DMS79 treated with DMSO at 0.1 percent for 48 hours (cell line): Measurements from ENCODE around the gene H2AZ2.
A peak's percentile ranks its signal among the peaks of the same experiment; 100 is the strongest.
"Not testable (repeated sequence)": the region's sequence is repeated elsewhere in the genome, so short reads cannot be mapped to it uniquely, and the experiment has no call there.

Experiments used
- DNase-seq: peaks from one replicate; lab custom pipeline; 2025; lab: John Stamatoyannopoulos, UW

Gene H2AZ2

DNA sequence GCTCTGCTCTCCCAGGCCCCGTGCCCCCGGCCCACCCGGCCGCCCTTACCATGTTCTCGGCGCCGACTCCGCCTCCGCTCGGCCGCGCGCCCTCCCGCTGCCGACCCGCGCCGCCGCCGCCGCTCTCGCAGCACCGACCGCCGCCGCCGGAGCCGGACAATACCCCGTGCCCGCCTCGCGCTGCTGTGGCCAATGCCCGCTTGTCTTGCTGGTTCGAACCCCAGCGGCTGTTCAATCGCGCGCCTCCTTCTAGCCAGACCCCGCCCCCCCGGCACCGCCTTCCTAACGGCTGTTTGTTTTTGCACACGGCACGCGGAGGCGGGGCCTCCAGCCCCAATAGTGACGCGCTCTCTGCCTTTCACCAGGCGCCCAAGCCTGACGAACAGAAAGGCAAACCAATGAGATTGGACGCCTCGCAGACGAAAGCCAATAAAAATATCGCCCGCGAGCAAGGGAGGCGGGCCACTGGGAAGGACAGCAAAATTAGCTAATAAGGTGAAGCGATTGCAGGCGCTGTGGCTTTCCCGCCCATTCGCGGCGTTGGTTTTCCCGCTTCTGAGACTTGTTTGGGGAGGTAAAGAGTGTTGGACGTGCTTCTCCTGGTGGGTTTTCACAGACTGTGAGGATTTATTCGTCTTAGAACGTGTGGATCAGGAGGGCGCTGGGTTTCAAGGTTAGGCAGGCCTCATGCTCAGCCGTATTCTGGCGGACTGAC lies at the start of gene H2AZ2:
Gene H2AZ2 (minus strand): TSS at position 168 of the 715 bp plus-strand sequence. CDS start 116 bp downstream, at position 52.
- DNase-seq, result peak; percentile 100

DNA sequence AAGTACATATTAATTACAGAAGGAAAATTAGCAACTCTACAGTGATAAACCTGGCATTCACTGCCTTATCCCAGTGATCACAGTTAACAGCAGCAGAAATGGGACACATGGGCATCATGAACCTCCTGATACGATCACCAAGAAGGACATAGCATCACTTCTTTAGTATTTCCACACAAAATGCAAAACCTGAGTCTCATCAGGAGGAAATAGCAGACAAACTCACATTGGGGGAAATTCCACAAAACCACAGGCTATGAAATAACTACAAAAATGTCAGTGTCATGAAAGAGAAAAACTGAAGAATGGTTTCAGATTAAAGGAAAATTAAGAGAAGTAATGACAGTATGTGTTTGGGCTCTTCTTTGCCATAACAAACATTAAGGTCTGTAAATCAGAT lies 49.4 kb upstream of the H2AZ2 start:
- no peak for DNase-seq

DNA sequence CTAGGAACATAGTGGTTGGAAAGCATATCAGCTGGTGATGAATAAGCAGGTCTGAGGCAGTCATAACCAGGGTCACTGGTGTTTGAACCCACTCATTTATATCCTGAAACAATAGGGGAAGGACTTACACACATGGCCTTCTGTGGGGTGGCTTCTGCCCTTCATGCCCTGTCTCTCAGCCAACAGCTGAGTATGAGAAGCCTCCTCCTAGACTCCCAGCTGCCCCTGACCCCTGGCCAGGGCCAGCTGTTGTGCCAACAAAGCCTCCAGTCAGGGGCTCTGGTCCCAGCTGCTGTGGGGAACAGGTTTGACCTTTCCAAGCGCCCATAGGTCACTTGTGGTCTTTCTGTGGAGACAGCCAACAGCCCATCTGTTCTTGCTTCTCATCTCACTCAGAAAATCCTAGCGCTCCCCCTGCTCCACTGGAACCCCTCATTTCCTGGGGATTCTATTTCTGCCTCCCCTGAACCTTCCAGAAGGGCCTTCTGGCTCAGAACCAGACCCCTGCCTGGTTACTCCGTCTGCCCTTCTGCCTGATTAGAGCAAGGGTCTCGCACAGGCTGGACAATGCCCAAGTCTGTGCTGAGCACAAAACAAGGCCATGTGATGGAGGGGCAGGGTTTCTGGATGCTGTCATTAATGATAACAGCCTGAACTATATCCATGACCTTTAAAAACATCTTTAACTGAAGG lies 47.1 kb upstream of the H2AZ2 start:
- no peak for DNase-seq

DNA sequence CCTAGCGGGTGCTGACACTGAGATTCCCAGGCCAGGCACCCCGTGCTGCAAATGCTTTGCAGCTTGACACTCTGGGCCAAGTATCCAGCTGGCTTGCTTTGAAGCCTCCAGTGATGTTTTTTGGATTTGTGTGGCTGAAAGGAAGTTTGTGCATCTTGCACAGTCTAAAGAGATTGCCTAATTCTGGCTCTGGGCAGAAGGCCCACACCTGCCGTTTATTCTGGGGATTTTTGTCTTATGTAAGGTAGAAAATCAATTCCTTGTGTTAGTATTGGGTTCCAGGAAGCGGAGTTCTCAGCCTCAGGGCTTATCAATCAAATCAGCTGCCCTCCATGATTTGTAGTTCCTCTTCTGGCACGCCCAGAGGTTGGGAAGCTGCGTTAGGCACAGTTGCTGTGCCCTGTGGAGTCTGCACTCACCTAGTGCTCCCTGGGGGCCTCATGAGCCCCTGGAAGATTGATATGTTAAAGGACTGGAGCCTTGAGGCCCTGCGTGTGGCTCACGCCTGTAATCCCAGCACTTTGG lies 45.9 kb upstream of the H2AZ2 start:
- no peak for DNase-seq

DNA sequence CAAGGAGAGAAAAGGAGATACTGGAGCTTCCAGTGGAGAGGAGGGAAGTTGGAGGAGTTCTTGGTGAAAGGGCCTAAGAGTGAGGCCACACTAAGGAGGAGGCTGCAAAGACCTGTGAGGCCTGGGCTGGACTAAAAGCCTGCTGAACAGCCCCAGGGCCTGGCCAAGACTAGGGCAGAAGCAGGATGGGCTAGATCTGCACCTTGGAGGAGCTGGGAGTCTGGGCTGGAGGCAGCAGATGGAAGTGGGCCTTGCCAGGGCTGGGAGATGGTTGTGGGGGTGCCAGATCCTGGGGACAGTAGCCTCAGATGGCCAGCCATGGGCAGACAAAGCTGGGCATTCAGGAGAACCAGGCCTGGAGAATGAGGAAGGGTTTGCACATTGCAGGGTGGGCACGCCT lies 43.9 kb upstream of the H2AZ2 start:
- no peak for DNase-seq

DNA sequence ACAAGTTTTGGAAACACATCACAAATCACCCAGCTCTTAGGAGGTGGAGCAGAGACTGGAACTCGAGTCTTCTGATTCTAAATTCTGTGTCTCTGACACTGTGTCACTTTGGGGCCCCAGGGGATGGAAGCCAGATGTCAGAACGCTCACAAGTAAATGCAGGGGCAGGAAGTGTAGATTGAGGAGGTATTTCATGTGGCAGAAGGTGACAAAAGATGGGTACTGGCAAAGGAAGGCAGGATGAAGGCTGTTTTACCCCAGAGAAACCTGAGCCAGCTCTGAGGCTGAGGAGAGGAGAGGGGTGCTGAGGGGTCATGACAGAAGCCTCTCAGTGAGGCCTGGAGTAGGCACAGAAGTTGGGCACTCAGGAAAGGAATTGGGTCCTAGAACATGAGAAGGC lies 43.5 kb upstream of the H2AZ2 start:
- DNase-seq, result no peak

DNA sequence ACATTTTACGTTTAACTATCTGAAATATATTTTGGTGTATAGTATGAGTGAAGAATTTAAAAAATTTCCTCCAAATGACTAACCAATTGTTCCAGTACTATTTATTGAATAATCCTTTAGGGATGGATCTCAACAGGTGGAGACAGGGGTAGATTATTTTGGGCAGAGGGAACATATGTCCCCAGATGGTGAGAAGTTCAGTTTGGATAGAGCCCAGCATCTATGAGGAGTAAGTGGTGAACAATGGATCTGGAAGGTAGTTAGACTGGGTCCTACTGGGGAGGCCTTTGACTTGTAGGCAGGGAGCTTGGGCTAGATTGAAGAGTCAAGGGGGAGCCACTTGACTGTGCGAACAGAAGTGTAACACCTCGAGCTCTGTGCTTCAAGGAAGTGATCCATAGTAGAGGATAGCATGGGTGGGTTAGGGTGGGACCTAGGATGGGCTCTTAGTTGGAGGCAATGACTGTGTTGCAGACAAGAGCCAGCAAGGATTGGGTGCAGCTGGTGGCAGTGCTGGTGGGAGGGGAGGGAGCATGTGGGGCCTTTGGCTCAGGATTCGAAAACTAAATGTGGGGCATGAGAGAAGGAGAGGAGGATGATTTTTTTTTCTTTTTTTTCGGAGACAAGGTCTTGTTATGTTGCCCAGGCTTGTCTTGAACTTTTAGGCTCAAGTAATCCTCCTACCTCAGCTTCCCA lies 41.3 kb upstream of the H2AZ2 start:
- no peak for DNase-seq

DNA sequence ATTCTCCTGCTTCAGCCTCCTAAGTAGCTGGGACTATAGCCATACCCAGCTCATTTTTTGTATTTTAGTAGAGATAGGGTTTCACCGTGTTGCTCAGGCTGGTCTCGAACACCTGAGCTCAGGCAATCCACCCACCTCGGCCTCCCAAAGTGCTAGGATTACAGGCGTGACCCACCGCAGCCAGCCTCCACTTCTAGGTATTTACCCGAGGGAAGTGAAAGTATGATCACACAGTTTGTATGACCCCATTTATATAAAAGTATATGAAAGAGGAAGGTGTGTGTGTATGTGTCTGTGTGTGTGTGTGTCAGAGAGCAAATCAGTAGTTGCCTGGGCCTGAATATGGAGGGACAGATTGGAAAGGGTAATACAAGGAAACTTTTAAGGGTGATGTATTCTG lies 39.4 kb upstream of the H2AZ2 start:
- no peak for DNase-seq

DNA sequence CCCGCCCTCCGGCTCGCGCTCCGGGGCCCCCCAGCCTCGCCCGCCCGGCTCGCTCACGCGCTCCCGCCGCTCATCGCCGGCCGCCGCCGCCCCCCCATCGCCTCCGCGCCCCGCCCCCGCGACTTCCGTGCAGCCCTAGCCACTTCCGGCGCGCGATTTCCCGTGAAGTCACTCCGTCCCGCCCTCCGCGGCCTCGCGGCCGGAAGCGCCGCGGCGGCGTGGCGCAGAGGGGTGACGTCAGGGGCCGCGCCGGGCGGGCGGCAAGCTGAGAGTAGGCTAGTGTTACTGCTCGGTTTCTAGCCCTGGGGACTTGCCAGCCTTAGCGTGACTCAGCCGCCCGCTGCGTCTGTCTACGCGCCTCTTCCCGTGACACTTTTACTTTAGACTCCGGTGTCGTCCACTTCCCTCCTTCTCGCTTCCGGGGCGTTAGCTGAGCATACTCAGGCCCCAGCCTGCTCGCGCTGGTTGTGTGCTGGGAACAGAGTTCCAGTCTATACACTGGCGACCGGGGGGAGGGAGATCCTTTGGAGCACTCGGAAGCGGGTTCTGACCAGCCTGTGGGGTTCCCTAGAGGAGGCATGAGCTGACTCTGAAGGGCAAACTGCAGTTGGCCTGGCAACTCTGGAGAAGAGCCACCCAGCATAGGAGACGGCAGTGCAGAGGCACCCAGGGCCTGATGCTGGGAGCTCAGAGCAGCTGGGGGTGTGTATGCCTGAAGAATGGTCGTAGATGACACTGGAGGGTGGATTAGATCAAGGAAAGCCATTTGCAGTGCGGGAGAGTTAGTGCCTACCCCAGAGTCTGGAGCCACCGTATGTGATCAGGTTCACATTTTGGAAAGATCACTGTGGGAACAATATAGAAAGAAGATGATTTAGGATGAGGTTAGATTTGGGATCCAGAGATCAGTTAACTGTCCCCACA lies 37.8 kb upstream of the H2AZ2 start, which contains the start of gene PURB:
Gene PURB (minus strand): TSS at position 137 of the 924 bp plus-strand sequence. CDS start 182 bp downstream, outside the sequence.
- peak; percentile 96 for DNase-seq

DNA sequence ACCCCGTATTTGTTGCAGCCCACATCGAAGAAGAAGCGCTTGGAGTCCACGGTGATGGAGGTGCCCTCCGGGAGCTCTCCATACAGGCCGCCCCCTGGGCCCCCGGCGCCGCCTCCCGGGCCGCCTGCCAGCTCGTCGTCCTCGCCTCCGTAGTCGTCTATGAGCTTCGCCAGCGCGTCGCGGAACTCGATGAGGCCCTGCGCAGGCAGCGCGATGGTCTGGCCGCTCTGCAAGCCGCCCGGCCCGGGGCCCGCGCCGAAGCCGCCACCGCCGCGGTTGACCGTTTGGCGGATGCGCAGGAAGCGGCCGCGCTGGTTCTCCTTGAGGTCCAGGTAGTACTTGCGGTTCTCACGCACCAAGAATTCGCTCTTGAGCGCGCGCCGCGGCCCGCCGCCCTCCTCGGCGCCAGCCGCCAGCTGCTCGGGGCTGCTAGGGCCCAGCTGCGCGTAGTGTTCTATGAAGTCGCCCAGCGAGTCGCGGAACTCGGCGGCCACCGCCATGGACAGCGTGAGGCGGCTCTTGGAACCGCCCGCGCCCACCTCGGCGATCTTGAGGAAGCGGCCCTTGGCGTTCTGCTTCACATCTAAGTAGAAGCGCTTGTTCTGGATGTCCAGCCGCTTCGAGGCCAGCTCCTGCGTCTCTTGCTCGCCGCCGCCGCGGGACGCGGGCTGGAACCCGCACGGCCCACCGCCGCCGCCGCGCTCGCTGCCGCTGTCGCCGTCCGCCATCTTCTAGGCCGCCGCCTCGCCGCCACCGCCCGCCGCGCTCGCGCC lies 36.9 kb upstream of the H2AZ2 start:
- peak; percentile 50 for DNase-seq

DNA sequence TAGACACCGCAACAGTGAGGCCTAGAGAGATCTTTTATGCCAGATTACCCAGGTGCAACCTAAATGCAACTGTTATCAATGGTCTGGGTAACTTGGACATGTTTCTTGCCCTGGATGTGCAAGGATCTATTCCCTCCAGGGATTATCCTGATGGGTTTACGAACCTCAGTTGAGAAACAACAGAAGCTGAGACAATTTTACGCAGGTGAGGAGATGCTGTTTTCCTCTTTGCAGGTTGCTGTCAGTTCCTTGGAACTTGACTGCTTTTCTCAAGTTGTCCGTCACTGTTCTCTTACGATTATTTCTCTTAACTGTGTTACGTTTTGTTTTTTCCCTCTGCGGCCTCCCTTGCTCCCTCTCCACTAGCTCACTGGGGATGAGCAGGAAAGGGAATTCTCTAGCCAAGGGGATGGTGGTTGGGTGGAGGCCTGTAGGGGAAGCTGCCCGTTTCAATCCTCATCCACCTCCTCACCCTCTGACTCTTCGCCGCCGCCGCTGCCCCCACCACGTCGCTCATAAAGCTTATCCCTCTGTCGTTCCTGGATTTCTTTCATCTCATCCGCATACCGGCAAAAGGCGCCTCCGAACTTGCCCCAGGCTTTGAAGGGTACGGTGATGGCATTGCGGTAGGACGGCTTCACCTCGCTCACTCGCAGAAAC lies 36.2 kb upstream of the H2AZ2 start:
- DNase-seq, result no peak

DNA sequence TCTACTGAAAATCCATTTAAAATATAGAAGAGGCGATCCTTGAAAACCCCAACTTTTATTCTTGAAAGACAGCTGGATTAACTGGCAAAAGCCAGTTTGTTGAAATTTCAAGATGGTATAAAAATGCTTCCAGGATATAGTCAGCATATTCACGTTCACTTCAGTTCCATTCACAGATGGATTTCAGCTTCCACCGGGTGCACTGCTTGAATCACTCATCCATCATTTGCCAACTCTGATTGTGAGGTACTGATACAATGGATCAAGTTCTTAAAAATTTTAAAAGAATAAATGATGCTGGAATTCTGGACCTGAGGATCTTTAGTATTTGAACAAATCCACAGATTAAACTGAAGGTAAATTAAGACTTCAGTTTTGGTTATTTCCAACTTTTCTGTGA lies 35.0 kb upstream of the H2AZ2 start:
- DNase-seq, result no peak

DNA sequence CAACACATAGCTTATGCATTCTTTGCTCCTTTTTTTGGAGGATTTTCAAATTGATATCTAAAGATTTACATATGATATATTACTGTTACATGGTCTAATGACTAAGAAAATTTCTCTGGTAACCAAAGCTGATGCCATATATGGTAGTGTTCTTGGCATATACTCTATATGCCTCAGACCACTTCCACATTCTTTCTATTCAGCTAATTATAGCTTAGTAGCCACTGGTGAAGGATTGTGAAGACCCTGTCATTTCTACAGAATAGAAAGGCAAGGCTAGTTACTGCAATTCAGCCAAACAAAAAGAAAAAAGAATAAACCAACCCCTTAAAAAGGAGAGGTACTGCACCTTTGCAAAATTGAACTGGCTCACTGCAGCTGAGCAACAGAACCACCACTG lies 33.7 kb upstream of the H2AZ2 start:
- no peak for DNase-seq

DNA sequence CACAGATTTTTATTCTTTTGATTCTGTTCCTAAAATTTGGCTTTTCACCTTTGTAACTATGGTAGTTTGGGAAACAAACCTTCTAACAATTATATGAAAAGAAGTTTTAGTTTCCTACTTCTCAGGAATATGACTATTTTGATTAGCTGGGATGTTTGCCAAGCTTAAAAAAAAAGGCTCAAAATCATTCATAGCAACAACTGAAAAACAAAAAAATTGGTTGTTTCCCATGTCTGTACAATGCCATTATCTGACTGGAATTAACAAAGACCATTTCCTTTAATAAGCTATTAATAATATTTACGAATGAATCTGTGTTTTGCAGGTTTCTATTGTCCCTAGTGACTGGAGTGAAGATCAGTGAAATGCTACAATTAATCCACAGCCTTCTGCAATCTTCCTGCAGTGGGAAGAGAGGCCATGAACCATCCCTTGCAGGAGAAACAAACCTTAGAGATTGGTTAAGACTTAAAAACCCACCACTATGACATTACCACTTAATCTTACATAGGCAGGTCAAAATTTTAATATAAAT lies 33.2 kb upstream of the H2AZ2 start:
- DNase-seq, result no peak

DNA sequence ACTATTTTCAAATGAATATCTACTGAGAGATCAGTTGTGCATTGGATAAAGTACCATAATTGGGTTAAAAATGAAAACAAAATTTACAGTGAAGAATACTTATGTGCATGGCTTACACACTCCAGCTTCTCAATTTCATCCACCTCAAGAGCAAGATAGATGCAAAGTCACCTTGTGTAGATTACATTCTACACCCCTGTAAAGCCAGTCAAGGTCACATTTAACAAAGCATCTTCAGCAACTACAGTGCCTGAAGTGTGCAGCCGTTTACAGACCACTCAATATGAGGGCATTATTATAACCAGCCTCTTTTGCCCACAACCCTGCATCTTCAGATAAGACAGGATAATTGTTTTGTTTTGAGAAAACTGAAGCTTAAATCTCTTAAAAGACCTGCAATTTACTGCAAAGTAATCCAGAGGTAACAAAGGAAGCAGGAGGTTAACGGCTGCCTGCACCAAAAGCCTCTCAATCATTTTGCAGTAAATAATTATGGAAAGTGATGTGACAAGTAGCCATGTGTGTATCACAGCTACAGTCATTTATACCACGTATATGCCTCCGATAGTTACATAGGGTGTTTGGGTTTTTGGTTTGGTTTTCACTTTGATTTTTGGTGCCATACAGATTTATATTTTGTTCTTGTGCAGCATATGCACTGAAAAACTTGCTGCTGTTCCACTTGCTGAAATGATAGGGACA lies 32.6 kb upstream of the H2AZ2 start:
- no peak for DNase-seq

DNA sequence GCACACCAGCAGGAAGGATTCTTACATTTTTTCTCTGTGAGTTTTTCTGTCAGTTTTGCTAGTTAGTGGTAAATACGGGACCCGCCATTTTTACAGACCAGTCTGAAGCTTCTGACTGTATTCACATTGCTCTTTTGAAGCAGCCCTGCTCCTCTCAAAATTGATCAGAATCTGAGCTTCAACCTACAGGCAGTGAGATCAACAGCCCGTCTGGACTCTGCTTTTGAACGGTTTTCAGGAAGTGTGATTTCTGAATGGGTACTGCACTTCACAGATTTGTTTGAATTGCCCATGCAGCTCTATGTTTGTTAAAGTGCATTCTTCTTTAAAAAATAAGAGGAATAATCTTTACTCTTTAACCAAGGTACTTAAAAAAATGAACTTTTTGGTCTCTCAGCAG lies 28.5 kb upstream of the H2AZ2 start:
- DNase-seq, result no peak

DNA sequence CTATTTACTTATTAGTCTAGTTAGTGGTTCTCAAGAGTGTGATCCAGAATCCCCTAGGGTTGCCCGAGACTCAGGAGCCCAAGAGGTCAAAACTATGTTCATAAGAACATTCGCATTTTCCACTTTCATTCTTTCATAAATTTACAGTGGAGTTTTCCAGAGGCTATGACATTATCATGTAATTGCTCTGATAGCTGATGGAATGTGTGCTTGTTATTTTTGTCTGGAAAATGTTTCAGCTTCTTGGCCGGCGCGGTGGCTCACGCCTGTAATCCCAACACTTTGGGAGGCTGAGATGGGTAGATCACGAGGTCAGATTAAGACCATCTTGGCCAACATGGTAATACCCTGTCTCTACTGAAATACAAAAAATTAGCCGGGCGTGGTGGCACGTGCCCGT lies 27.4 kb upstream of the H2AZ2 start:
- DNase-seq, result no peak

DNA sequence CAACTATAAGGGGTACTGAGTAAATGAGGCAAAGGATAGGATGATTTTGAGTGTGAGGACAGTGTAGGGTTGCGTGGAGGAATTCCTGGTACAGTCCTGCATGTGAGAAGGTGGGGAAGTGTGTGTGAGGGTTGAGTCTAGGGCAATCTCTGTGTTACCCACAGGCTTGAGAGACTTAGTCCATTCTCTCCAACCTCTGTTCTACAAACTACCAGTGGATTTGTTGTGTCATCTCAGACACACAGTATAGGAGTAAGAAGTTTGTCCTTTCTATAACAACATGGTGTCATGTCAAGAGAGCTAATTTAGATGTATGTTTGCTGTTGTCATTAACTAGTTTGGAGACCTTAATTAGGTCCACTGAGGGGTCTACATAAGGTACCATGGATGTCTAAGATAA lies 24.9 kb upstream of the H2AZ2 start:
- DNase-seq, result no peak

DNA sequence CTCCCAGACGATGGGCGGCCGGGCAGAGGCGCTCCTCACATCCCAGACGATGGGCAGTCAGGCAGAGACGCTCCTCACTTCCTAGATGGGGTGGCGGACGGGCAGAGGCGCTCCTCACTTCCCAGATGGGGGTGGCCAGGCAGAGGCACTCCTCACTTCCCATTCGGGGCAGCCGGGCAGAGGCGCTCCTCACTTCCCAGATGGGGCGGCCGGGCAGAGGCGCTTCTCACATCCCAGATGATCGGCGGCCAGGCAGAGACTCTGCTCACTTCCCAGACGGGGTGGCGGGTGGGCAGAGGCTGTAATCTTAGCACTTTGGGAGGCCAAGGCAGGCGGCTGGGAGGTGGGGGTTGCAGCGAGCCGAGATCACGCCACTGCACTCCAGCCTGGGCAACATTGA lies 24.0 kb upstream of the H2AZ2 start:
- not testable (repeated sequence) for DNase-seq
